IMR-90 (cell line): ENCODE measurements around the gene CHMP4A. TPM values are rescaled to one million over a fixed set of nuclear protein-coding genes. Genes with fewer than 3 reads are reported as not detected.

Source experiments
- ATAC-seq: fragments of 200-7000 bp; cut with Tn5 transposase; 2 replicates; pipeline ENCODE4 v1.9.1; 2020; ENCODE audit warnings: low read depth, mild to moderate bottlenecking, moderate library complexity
- BruUV-seq: library from RNA; stranded (reverse); fragments of 400-500 nt; replicated peaks from 2 replicates; lab custom pipeline; 2021; lab: Mats Ljungman, UMichigan
- CTCF ChIA-PET: fragments of 300-600 bp; formaldehyde crosslinking; extraction: SDS; loops from one replicate; lab custom pipeline; 2021; ENCODE audit warnings: antibody characterized with exemption; lab: Yijun Ruan, JAX
- POLR2A ChIA-PET: fragments of 300-600 bp; sonication (Branson Sonifier 250); formaldehyde crosslinking; loops from one replicate; lab custom pipeline; 2022; ENCODE audit warnings: antibody characterized with exemption; ENCODE audit not compliant: unreplicated experiment; lab: Charles Lee
- DNase-seq: peaks from one replicate; pipeline ENCODE4 v3.0.0; 2013
- H2AFZ ChIP-seq: replicated peaks from 2 replicates; pipeline ENCODE3; 2013; ENCODE audit warnings: low read length, mild to moderate bottlenecking; ENCODE audit not compliant: poor library complexity
- H2AK5ac ChIP-seq: 2 replicates; pipeline ENCODE4 v1.6.1; 2013; ENCODE audit warnings: low read depth, low read length, inconsistent platforms
- H2AK9ac ChIP-seq: replicated peaks from 2 replicates; pipeline ENCODE3; 2013; ENCODE audit warnings: mild to moderate bottlenecking, low read depth, low read length, moderate library complexity; ENCODE audit not compliant: poor library complexity
- H2BK120ac ChIP-seq: 2 replicates; pipeline ENCODE4 v1.6.1; 2013; ENCODE audit warnings: low read depth, low read length, inconsistent platforms
- H2BK15ac ChIP-seq: 3 replicates; pipeline ENCODE4 v1.6.1; 2013; ENCODE audit warnings: low read depth, low read length, inconsistent platforms
- H2BK20ac ChIP-seq: 2 replicates; pipeline ENCODE4 v1.6.1; 2013; ENCODE audit warnings: low read depth, mild to moderate bottlenecking, inconsistent platforms, low read length, moderate library complexity
- H2BK5ac ChIP-seq: 2 replicates; pipeline ENCODE4 v1.6.1; 2013; ENCODE audit warnings: mild to moderate bottlenecking, low read depth, low read length, inconsistent platforms; ENCODE audit not compliant: poor library complexity, severe bottlenecking
- H3K14ac ChIP-seq: replicated peaks from 2 replicates; pipeline ENCODE4 v1.6.1; 2013; ENCODE audit warnings: low read depth, low read length, inconsistent platforms
- H3K18ac ChIP-seq: 2 replicates; pipeline ENCODE4 v1.6.1; 2013; ENCODE audit warnings: low read depth, low read length, control low read depth
- H3K23ac ChIP-seq: 2 replicates; pipeline ENCODE4 v1.6.1; 2013; ENCODE audit warnings: low read depth, low read length, inconsistent platforms
- H3K27ac ChIP-seq: 2 replicates; pipeline ENCODE4 v1.5.1; 2013; ENCODE audit warnings: mild to moderate bottlenecking, control low read depth, low read length; ENCODE audit not compliant: insufficient read depth
- H3K27me3 ChIP-seq: 2 replicates; pipeline ENCODE4 v1.6.1; 2013; ENCODE audit warnings: low read length; ENCODE audit not compliant: control insufficient read depth, insufficient read depth
- H3K36me3 ChIP-seq: 2 replicates; pipeline ENCODE4 v1.6.1; 2013; ENCODE audit warnings: low read length, mixed read lengths; ENCODE audit not compliant: control insufficient read depth, insufficient read depth
- H3K4ac ChIP-seq: 2 replicates; pipeline ENCODE4 v1.6.1; 2013; ENCODE audit warnings: low read depth, low read length, inconsistent platforms
- H3K4me1 ChIP-seq: 2 replicates; pipeline ENCODE4 v1.6.1; 2013; ENCODE audit warnings: low read length, mixed read lengths; ENCODE audit not compliant: control insufficient read depth, insufficient read depth
- H3K4me2 ChIP-seq: 2 replicates; pipeline ENCODE4 v1.6.1; 2013; ENCODE audit warnings: low read depth, mild to moderate bottlenecking, control low read depth, low read length, moderate library complexity
- H3K4me3 ChIP-seq: 2 replicates; pipeline ENCODE4 v1.5.1; 2013; ENCODE audit warnings: low read depth, mild to moderate bottlenecking, control low read depth, low read length, moderate library complexity; ENCODE audit not compliant: insufficient read depth
- H3K56ac ChIP-seq: 2 replicates; pipeline ENCODE4 v1.6.1; 2013; ENCODE audit warnings: low read length, inconsistent platforms; ENCODE audit not compliant: insufficient read depth; ENCODE audit errors: extremely low read depth
- H3K79me1 ChIP-seq, 2 experiments: 2 replicates each; pipeline ENCODE4 v1.6.1; 2013; ENCODE audit warnings: low read length in 2 of 2, inconsistent platforms in 1 of 2, low read depth in 1 of 2
- H3K9ac ChIP-seq: 2 replicates; pipeline ENCODE4 v1.6.1; 2013; ENCODE audit warnings: low read depth, low read length, control low read depth
- H3K9me1 ChIP-seq: 2 replicates; pipeline ENCODE4 v1.6.1; 2013; ENCODE audit warnings: low read length, inconsistent platforms; ENCODE audit not compliant: insufficient read depth
- H3K9me3 ChIP-seq: 2 replicates; pipeline ENCODE4 v1.6.1; 2013; ENCODE audit warnings: low read length; ENCODE audit not compliant: control insufficient read depth, insufficient read depth
- H4K20me1 ChIP-seq: 2 replicates; pipeline ENCODE4 v1.6.1; 2013; ENCODE audit warnings: low read length, inconsistent platforms; ENCODE audit not compliant: insufficient read depth
- H4K5ac ChIP-seq: 2 replicates; pipeline ENCODE4 v1.6.1; 2013; ENCODE audit warnings: mild to moderate bottlenecking, low read depth, low read length, control low read depth
- H4K8ac ChIP-seq, 2 experiments: 2 replicates each; pipeline ENCODE4 v1.6.1; 2013; ENCODE audit warnings: low read depth in 2 of 2, low read length in 2 of 2, control low read depth in 1 of 2, inconsistent platforms in 1 of 2
- H4K91ac ChIP-seq: 2 replicates; pipeline ENCODE4 v1.6.1; 2013; ENCODE audit warnings: low read depth, low read length, inconsistent platforms; ENCODE audit not compliant: insufficient read depth
- CEBPB ChIP-seq: IDR thresholded peaks from 2 replicates; pipeline ENCODE4 v1.6.1; 2012; ENCODE audit warnings: low read depth, low read length, improper control_type of control experiment
- CHD1 ChIP-seq: IDR thresholded peaks from 2 replicates; pipeline ENCODE4 v1.6.1; 2012; ENCODE audit warnings: low read depth, low read length, improper control_type of control experiment
- CTCF ChIP-seq: conservative IDR thresholded peaks from 2 replicates; pipeline ENCODE4 v1.5.1; 2012; ENCODE audit warnings: mild to moderate bottlenecking, low read depth, low read length, improper control_type of control experiment
- ELK1 ChIP-seq: fragments of 150-350 bp; IDR thresholded peaks from 2 replicates; pipeline ENCODE4 v1.6.1; 2016; ENCODE audit warnings: low read depth, mild to moderate bottlenecking, low read length, moderate library complexity, borderline replicate concordance
- MAFK ChIP-seq: IDR thresholded peaks from 2 replicates; pipeline ENCODE4 v1.6.1; 2012; ENCODE audit warnings: low read depth, low read length, improper control_type of control experiment
- NFE2L2 ChIP-seq: fragments of 150-350 bp; IDR thresholded peaks from 2 replicates; pipeline ENCODE4 v1.6.1; 2016; ENCODE audit warnings: low read depth, mild to moderate bottlenecking, low read length
- POLR2A ChIP-seq: IDR thresholded peaks from 2 replicates; pipeline ENCODE4 v1.6.1; 2012; ENCODE audit warnings: mild to moderate bottlenecking, low read depth, low read length
- RCOR1 ChIP-seq: IDR thresholded peaks from 2 replicates; pipeline ENCODE4 v1.6.1; 2012; ENCODE audit warnings: mild to moderate bottlenecking, low read length, improper control_type of control experiment; ENCODE audit not compliant: insufficient replicate concordance
- RFX5 ChIP-seq: IDR thresholded peaks from 2 replicates; pipeline ENCODE4 v1.8.0; 2012; ENCODE audit warnings: low read depth, mild to moderate bottlenecking, low read length, moderate library complexity
- SMC3 ChIP-seq: fragments of 150-350 bp; IDR thresholded peaks from 2 replicates; pipeline ENCODE4 v1.6.1; 2016; ENCODE audit warnings: low read depth, mild to moderate bottlenecking, antibody characterized with exemption, low read length, moderate library complexity
- WGBS, 2 experiments: methylation state at CpG; one replicate each; pipeline versions ENCODE4 v1.1.5 to v1.1.7; 2013; ENCODE audit warnings: missing lambda C conversion rate in 2 of 2; ENCODE audit not compliant: insufficient read length in 1 of 2; ENCODE audit errors: extremely low coverage in 2 of 2; 5-methylcytosine and 5-hydroxymethylcytosine counted together
- dilution Hi-C: fragments of 300-500 bp; cut with HindIII; formaldehyde crosslinking; loops from one replicate; pipeline ENCODE4 v1.14.3; 2018; ENCODE audit warnings: low sequenced_read_pairs; ENCODE audit not compliant: unreplicated experiment
- in situ Hi-C: fragments of 300-500 bp; cut with MboI; formaldehyde crosslinking; loops from 3 replicates; pipeline ENCODE4 v1.14.3; 2019; ENCODE audit warnings: low sequenced_read_pairs, inconsistent platforms, mixed read lengths
- intact Hi-C: fragments of 100-400 bp; cut with micrococcal nuclease; formaldehyde crosslinking; loops from 2 replicates; pipeline ENCODE4 v1.10.0; 2022
- polyA plus RNA-seq, 3 experiments: library from polyadenylated mRNA; depleted of rRNA; stranded (reverse); fragments of >200 nt; gene quantifications; 2 replicates each; pipeline ENCODE4 v1.2.3, GENCODE V29; 2012; ENCODE audit warnings: low replicate concordance in 1 of 3
- total RNA-seq: library from RNA; depleted of rRNA; stranded (reverse); fragments of >200 nt; gene quantifications from 2 replicates; pipeline ENCODE4 v1.2.3, GENCODE V29; 2012

The CHMP4A gene
- total and polyA plus RNA-seq, 2 of the 4 experiments (the other 2 are of a cell fraction), result 22.0 to 63.8 TPM

DNA sequence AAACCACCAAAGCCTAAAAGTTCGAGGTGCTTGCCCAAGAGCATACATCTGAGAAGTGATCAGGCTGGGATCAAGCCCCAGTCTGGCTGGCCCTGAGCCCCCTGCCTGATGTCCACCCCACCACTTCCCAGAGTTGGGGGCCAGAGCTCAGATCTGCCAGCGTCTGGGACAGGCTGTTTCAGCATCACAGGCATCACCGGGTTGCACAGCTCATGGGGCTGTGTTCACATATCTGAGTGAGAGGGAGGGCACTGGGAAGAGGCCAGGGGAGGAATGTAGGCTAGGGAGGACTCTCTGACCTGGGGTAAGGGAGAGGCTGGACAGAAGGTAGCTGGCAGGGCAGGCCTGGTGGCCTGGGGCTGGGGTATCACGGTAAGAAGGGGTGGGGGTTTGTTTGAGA is 43.7 kb upstream of the CHMP4A start:
- 0 out of 2 replicates have a peak, but pooled peaks have one; percentile 31 for ATAC-seq
- Histone ChIP-seq H4K5ac (no peak overlapping the region), H2BK20ac (no peak overlapping the region), H3K36me3 (peaks cover 2% of the 10 kb centered on the region; the same call in 1 of the 2 replicates), H3K9me3 (no peaks in the 10 kb centered on the region), H3K27ac (no peak overlapping the region), H3K4me1 (peaks cover 16% of the 10 kb centered on the region), H4K8ac (no peak overlapping the region), H3K27me3 (no peaks in the 10 kb centered on the region), H3K23ac (no peak overlapping the region), H3K9me1 (peaks cover 30% of the 10 kb centered on the region), H3K14ac (no peak overlapping the region), H3K56ac (no peak overlapping the region), H2AFZ (no peak overlapping the region), H2BK5ac (no peak overlapping the region), H2AK9ac (no peak overlapping the region), H3K79me1 (peaks cover 0 to 2% of the 10 kb centered on the region in 2 experiments; a peak in 1 of 4 replicates), H3K18ac (no peak overlapping the region), H4K91ac (no peak overlapping the region), H3K9ac (no peak overlapping the region), H3K4ac (no peak overlapping the region), H3K4me3 (no peak overlapping the region), H2BK15ac (no peak overlapping the region), H4K20me1 (no peaks in the 10 kb centered on the region), H2AK5ac (no peak overlapping the region), H3K4me2 (no peak overlapping the region), H2BK120ac (0 out of 2 replicates have a peak overlapping the region, but pooled peaks have one; percentile 17)
- ChIA-PET CTCF (no interaction called here), POLR2A (interaction anchor here (0.6 to 0.8 kb wide), 2 partner anchors 14 to 15 kb away, joined by 3 to 11 read pairs; partner anchors contain the start of gene RABGGTA)
- in situ Hi-C loops (no loop called here), intact Hi-C loops (loop anchor here (2.0 kb wide), 1 partner anchor 14 kb away; the partner anchor contains the start of gene RABGGTA), dilution Hi-C loops (no loop called here)
- no peak for DNase-seq
- BruUV-seq, result no TSS peak
- TF ChIP-seq CTCF (no peak), ELK1 (no peak), RCOR1 (no peak), CHD1 (no peak), SMC3 (no peak), CEBPB (no peak), MAFK (no peak), NFE2L2 (no peak), POLR2A (no peak), RFX5 (no peak)
- WGBS, 2 experiments, result 40% methylated on average over 1 of the region's 4 CpGs; no CpG with 5 or more reads in 1 of the 2 experiments
